NCI-H1436 (cell line): ENCODE data around the gene MAN2A1.

Source experiments
- DNase-seq: peaks from one replicate; lab custom pipeline; 2025; lab: John Stamatoyannopoulos, UW

The MAN2A1 gene

DNA sequence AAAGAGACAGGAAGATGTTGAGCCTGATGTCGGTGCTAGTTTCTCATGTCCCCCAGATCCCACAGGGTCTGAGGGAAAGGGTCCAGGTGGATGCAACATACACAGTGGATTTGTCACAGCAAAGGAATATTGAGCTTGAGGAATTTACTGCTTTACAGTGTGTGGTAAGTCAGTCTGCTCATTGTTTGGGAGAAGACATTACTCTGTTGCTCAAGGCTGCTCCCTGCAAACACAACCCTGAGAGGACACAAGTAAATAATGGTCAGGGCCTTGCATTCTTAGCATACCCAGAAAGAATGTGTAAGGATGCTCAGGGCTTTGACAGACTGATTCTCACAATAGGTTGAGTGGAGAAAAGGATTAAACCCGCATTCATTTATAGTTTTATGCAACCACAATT lies 7.3 kb upstream of the MAN2A1 start:
- DNase-seq = no peak

DNA sequence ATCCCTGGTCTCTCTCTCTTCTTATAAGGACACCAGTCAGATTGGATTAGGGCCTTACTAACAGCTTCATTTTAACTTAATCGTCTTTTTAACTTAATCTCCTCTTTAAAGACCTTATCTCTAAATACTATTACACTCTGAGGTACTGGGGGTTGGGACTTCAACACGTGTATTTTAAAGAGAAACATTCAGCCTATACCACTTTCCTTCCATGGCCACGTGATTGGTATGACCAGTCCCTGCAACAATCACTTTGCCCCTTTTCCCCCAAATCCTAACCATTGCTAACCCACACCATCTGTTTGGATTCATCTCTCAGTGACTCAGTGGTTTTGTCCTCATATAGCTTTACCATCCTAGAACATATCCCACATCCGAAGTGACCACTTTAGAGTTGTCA lies 3.8 kb upstream of the MAN2A1 start:
- DNase-seq = no peak

DNA sequence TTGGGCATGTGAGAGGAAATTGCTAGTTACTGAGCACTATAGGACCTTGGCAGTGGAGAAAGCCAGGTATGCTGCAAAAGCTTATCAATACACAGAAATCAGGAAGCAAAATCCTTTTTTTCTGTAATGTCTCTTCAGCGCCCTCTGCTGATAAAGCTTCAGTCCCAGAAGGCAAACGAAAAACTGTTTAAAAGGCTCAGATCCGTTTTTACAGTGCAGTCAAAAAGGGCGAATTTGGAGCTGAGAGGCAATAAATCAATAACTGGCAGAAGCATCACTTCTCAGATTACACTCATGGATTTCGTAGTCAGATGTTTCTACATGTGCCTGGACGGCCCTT lies 1.1 kb upstream of the MAN2A1 start:
- DNase-seq = peak; percentile 21

DNA sequence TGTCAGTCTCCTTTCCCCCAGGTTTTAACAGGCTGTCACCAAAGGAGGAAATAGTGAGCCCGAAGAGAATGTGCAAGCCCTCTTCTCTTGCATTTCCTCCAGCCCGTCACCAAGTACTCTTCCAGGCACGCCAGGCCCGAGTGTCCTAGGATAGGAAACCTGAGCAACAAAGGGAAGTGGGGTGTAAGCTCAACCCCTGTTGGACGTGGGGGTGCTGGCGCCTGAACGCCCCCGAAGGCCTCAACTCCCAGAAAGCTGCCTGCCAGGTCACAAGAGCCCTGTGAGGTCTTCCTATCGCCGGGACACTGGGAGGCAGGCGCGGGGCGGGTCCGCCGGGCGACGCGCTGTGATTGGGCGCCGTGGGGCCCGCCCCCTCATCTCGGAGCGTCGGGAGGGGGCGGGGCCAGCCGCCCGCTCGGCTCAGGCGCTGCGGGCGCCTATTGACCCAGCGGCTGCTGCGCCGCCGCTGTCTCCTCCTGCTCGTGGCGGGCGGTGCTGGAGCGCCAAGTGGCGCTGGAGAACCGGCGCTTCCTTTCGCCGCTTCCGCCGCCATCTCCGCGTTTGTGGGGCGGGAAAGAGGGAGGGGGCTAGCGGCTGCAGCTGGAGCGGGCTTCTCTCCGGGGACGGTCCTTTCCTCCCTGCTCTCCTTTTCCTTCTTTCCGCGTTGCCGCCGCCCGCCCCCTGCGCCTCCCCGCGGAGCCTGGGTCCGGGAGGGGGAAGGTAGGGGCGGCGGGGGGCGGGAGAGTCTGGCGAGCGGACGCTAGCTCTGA lies 572 bp upstream of the MAN2A1 start:
- peak; percentile 84 for DNase-seq

DNA sequence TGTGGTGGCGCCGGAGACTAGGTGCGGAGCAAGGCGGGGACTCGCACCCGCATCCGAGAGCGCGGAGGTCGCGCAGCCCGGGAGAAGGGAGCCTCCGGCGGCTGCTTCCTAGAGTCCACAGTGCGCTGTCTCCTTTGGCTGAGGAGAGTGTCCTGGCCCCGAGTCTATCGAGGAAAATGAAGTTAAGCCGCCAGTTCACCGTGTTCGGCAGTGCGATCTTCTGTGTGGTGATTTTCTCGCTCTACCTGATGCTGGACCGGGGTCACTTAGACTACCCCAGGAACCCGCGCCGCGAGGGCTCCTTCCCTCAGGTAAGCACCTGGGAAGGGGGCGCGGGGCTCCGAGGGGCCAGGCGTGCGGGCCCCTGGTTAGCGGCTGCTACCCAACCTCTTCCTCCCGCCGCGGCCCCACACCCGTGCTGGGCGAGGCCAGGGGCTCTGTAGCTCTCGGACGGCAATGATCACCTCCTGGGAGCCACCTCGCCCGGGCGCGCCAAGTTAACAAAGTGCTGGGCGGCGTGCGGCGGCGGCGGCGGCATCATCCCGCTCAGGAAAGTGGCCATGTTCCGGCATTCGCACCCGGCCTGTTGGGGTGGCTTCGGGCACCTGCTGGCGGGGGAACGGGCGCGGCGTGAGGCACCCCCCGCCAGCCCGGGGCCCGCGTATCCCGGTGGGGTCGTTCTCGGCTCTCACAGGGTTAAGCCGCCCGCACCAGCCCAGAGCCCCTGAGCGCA lies 681 bp downstream of the MAN2A1 start:
- DNase-seq = no peak

DNA sequence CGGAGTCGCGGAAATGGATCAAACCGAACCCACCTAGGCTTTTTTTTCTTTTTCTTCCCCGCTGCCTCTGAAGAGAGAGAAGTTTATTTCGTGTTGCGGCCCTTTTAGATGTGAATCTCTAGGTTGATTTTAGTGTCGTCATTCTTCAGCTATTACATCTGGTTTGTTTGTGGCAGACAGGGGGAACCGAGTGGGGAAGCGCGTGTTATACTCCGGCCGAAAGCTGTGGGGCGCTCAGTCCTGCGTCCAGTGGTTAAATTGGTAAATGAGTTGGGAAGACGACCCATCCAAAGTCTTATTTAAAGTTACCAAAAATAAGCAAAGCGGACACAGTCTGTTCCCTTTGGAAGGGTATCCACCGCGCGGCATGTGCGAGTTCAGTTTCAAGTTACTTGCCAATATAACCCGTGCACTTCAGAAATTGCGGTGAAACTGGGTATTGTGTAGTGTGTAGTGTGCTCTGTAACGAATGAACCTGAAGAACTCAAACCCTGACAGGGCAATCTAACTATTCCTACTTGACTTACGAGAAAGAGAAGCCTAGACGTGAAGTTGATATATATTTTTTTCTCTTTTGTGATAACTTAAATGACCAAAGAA lies 1.3 kb downstream of the MAN2A1 start:
- peak; percentile 15 for DNase-seq

DNA sequence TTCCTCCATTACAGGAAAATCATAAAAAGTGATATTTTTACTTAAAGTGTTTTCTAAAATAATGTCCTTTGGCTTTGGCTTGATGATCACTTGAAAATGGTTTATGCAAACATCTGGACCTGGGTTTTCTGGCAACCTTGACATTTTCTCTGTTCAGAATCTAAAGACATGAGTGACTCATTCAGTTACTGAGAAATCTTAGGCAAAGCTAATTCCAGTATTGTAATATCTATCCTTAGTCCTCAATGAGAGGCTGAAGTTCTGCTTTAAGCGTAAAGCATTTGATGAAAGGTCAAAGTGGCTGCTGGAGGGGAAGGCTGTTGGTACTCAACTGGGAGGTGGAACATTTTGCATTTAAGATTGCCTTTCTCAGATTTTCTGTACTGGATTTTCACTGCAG lies 2.3 kb downstream of the MAN2A1 start:
- no peak for DNase-seq

DNA sequence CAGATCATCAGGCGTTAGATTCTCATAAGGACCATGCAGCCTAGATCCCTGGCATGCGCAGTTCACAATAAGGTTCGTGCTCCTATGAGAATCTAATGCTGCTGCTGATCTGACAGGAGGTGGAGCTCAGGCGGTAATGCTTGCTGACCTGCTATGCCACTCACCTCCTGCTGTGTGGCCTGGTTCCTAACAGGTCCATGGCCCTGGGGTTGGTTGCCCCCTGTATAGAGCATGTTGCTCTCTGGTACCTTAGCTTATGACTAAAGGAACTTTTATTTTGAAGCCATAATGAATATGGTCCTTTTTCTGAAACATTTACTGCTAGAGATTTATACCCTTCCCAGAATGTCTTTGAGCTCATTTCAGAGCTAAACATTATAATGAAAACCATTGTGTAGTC lies 3.1 kb downstream of the MAN2A1 start:
- no peak for DNase-seq

DNA sequence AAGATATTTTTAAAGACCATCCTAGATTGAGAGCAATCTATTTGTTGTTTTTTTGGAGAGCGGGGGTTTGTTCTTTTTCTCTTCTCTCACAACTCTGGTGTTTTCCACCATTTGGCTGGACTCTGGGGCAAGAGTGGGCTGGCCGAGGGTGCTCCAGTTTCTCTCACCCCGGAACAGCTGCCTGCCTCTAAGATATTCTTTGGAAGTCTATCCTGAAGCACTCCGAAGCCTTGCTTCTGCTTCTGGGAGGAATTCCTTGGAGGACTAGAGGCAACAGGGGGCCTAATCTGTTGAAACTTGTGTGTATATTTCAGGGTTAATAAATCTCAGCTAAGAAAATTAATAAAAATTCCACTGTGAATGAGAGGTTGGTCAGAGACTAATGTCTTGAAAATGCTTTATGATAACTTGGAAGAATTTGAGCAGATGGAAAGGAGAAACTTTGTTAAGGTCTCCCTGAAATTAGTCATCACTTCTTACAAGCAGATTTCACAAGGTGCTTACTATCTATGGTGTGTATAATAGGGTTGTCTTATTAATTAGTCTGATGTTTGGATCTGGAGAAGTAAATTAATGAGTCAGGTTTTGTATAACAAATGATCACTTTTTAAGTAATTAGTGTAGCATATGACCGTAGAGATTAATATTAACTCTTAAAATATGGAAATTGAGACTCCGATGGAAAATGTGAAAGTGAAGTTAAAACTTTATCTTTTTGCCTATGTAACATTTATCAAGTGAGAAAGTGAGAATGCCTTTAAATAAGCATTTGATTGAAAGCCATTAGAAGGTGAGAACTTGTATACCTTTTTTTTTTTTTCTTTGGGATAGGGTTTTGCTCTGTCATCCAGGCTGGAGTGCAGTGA lies 4.0 kb downstream of the MAN2A1 start:
- no peak for DNase-seq

DNA sequence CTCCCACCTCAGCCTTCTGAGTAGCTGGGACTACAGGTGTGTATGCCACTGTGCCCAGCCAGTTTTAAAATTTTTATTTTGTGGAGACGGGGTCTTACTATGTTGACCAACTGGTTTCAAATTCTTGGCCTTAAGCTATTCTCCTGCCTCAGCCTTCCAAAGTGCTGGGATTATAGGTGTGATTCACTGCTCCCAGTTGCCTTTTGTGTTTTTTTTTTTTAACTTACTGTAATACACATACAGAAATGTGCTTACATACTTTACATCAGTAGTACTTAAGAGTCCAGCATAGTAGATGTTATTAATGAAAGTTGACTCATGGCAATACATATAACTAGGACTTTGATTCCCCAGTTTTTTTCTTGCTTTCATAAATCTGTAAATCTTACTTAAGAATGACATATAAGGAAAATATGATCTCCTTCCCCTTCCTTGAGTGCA lies 4.7 kb downstream of the MAN2A1 start:
- no peak for DNase-seq

DNA sequence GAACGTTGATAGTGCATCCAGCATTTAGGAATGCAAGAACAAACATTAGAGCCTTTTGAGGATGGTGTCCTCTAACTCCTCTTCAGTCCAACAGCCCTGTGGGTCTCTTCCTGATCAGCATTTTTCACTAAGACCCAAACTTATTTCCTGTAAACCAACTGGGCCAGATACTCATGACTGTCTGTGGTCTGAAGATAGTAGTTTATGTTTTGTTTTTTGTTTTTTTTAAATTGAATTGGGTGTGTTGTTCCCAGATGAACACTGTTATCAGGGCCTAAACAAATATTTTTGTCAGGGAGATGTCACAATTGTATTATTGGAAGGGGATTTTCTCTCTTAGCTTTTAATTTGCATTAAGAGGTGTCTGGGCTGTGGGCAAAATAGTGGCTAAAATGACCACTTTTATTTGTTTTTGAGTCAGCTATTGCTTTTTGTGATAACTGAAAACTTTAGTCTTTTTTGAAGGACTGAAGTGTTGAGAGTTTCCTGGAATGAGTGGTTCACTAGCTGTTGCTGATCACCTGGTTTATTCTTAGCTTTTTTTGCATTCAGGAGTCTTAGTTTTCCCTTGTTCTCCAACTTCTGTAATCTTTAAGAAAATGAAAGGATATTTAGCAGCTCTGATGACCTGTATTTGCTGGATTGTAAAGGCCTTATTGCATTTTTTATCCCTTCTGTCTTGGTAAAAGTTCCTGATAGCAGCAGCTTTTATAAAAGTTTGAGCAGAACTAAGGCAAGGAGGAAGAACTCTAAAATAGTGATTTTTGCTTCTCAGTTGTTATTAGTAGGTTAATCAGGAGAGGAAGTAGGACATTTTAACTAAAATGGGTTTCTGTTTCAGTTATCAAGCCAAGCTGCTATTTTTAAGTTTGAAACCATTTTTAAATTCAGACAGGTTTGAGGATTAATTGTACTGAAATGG lies 5.5 kb downstream of the MAN2A1 start:
- DNase-seq = no peak

DNA sequence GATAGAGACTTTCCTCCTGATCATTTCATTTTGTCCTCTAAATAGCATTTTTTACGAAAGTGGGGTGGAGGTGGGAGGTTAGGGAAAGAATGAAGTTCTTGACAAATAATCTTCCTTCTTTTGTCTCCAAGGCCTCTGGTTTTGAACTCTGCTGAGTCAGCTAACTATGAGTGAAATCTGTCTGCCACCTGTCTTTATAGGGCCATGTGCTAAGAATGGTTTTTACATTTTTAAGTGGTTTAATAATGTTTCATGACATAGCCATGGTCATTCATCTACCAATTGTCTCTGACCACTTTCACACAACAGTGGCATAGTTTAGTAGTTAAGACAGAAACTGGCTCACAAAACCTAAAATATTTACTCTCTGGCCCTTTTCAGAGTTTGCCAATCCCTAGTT lies 7.6 kb downstream of the MAN2A1 start:
- DNase-seq = no peak

DNA sequence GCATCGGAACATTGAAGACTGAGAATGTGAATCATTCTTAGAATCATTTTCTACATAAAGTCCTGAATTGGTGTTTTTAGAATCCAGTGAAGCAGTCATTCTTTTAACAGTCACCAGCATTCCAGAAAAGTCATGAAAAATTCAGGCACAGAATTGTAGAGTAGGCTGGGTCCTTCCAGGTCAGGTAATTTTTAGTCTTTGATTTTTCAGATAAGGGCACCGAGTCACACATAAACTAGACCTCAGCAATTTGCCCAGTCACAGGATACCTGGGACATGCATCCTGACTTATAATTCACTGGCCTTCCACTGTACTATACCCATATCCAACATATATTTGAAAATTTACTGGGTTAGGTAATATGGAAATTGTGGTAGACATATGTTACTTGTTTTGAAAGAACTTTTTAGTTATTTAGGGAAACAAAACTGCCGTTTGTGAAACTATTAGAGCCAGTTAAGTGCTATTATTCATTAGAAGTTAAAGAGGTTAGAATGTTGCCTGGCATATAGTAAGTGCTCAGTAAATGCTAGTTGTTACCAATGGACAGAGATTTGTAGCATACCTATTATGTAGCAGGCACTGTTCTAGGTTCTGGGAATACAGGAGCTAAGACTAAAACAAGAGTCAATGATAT lies 10.9 kb downstream of the MAN2A1 start:
- no peak for DNase-seq

DNA sequence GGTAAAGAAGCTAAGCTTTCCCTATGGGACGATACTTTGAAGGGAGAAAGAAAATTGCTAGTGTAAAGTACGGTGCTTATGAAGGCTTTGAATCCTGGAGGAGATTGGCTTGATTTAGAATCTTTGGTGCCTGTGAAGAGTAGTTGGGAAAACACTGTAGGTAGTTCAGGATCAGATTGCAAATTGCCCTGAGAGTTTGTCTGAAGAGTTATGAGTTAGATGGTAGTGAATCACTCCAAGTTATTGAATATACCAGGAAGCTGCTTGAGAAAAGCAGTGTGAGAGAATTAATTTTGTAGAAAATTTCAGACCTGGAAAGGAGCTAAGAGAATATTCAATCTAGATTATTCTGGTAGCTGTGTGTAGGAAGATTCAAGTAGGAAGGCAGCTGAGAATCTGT lies 11.5 kb downstream of the MAN2A1 start:
- no peak for DNase-seq

DNA sequence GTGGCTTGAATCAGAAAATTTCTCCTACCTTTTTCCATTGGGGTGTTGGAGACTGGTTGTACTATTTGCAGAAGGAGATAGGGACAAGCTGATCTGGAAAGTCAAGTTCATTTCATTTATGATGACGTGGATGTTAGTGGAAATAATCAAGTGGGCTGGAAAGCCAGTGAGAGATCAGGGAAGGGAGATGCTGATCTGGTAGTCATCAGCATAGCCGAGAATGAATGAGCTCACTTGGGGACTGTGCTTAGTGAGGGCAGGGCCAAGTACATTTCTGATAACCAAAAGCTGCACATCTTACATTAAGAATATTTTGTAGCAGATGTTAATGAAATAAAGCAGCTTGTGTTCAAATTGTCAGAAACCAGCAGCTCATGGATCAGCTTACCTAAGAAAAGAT lies 12.1 kb downstream of the MAN2A1 start:
- DNase-seq = no peak

DNA sequence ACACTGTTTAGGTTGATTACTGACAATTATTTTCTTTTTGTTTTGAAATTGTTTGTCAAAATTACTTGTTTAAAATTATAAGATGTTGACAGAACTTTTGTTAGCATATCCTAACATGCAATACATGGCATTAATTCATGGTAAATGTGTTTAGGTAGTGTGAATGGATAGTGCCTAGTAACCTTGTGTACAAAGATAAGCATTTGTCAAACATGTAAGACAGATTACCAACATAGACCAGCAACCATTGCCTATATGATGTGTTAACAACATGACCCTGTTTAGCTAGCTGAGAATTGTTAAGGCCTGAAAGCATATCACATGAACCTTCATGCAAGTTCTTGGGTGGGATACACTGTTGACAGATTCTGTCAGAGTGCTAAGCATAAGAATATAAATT lies 13.4 kb downstream of the MAN2A1 start:
- DNase-seq = no peak

DNA sequence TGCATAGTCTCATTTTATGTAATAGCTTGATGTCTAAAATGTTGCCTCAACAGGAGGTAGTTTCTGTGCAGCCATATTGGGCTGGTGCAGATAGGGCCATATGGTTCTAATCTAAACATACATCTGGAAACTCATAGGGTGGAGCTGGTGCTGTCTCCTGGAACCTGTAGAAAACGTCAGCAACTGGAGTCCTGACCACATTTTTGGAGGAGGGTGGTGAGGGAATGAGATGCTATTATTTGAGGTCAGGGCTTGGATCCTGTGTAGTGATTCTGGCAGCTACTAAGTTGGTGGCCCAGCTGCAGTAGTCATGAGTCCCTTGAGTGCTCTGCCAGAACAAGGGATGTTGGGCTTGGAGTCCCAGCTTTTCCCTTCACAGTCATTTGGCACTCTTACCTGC lies 14.1 kb downstream of the MAN2A1 start:
- no peak for DNase-seq

DNA sequence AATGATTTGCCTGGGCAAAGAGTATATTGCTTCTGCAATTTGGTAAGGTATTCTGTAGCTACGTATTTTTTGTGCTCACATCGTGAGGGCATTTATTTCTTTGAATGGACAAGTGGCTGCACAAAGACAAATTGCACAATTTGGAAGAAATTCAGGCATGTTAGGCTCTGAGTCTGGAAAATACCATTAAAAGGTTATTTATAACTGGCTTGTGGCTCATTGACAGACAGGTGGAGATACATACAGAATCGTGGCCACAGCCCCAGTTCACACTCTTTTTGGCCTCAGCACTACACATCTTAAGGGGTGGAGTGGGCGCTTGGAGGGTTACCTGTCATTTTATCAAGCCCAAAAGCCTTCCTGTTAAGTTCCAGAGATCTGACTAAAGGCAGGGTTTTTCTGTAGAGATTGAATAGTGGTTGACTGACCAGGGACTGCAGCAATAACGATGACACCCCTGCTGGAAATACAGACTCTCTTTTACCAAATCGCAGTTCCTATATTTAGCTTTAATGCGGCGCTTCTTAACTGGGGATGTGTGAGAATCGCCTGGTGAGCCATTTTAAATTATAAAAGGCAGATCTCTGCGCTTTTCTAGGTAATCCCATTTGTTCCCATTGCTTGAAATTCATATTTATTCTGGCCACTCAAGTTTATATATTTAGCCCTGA lies 14.7 kb downstream of the MAN2A1 start:
- no peak for DNase-seq

DNA sequence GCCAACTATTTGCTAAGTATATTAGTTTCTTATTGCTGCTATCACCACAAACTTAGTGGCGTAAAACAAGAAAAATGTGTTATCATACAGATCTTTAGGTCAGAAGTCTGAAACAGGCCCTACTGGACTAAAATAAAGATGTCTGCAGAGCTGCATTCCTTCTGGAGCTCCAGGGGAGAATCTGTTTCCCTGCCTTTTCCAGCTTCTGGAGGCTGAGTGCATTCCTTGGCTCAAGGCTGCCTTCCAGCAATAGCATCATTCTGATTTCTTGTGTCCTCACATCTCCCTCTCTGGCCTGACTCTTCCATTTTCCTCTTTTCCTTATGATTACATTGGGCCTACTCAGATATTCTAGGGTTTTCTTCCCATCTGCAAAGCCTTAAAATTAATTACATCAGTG lies 15.9 kb downstream of the MAN2A1 start:
- DNase-seq = no peak

DNA sequence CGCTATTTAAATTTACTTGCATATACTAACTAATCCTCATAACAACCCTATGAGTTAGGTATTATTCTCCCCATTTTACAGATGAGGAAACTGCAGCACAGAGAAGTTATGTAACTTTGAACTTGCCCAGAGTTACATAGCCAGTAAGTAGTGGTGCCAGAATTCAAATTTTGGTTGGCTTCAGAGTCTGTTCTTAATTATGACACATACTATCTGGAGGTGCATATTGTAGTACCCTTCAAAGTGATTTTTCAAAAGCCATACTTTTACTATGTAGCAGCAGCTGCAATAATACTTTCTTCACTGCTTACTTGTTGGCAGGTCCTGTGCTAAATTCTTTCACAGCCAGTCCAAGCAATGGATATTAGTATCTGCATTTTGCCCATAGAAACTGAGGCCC lies 16.4 kb downstream of the MAN2A1 start:
- no peak for DNase-seq
